ENCODE results near the gene CXorf65.
A peak's percentile ranks its signal among the peaks of the same experiment; 100 is the strongest.

CXorf65 gene

DNA sequence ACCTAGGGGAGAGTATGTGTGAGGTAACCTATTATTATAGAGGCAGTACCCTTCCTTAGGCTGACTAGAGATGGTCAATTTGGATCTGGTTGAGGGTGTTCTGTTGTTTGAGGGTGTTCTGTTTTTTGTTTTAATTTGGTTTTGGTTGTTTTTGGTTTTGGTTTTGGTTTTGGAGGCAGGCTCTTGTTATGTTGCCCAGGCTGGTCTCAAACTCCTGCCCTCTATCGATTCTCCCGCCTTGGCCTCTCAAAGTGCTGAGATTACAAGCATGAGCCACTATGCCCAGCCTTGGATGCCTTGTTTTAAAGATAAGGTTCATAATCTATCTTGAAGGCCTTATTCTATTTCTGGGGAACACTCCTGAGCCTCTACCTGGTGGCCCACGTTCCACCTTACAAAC, 912 bp downstream of the CXorf65 start:
- DNase-seq = no peak

DNA sequence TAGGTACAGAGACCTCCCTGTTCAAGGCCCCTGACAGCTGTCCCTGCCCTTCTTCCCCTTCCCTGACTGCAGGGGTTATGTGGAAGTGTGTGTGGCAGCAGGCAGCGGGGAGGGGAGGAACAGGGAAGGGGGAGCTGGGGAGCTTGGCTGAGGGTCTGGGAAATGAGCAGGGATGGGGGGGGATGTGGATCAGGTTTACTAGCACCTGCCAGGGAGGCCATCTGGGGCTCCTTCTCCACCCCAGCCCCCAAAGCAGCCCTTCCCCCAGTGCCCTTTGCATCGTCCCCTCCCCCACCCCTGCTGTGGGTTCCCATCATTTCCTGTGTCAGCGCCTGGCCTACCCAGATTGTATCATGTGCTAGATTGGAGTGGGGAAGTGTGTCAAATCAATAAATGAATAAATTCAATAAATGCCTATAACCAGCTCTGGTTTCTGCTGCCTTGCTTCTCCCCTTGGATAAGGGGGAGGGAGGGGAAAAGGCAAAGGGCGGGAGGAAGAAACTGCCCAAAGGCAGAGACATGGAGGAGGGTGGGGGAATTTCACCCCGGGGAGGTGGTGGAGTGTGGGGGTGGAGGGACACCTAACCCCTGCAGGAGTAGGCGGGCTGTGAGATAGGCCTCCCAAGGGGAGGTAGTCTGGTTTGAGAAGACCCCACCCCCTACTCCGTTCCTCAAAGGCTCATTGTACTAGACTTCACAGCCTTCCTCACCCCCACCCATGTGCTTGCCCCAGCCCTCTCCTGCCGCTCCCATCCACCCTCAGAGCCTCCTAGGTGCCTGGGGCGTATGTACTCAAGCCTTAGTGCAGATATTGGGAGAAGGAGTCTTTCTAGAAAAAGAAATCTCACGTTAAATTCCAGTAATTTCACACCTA, 3.2 kb downstream of the CXorf65 start:
- peak; percentile 71 for DNase-seq

- DNase-seq = no peak
Observed at GRCh38 chrX:71102292-71102691, 4.2 kb downstream of the CXorf65 start.

DNA sequence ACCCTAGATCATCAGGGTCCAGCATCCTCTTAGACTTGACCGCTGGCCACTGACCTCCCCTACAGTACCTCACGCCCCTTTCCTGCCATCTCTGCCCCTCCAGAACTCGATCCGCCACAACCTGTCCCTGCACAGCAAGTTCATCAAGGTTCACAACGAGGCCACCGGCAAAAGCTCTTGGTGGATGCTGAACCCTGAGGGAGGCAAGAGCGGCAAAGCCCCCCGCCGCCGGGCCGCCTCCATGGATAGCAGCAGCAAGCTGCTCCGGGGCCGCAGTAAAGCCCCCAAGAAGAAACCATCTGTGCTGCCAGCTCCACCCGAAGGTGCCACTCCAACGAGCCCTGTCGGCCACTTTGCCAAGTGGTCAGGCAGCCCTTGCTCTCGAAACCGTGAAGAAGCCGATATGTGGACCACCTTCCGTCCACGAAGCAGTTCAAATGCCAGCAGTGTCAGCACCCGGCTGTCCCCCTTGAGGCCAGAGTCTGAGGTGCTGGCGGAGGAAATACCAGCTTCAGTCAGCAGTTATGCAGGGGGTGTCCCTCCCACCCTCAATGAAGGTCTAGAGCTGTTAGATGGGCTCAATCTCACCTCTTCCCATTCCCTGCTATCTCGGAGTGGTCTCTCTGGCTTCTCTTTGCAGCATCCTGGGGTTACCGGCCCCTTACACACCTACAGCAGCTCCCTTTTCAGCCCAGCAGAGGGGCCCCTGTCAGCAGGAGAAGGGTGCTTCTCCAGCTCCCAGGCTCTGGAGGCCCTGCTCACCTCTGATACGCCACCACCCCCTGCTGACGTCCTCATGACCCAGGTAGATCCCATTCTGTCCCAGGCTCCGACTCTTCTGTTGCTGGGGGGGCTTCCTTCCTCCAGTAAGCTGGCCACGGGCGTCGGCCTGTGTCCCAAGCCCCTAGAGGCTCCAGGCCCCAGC, 5.7 kb downstream of the CXorf65 start:
- no peak for DNase-seq

- DNase-seq = no peak
Observed at GRCh38 chrX:71099736-71100135, 6.8 kb downstream of the CXorf65 start.

DNA sequence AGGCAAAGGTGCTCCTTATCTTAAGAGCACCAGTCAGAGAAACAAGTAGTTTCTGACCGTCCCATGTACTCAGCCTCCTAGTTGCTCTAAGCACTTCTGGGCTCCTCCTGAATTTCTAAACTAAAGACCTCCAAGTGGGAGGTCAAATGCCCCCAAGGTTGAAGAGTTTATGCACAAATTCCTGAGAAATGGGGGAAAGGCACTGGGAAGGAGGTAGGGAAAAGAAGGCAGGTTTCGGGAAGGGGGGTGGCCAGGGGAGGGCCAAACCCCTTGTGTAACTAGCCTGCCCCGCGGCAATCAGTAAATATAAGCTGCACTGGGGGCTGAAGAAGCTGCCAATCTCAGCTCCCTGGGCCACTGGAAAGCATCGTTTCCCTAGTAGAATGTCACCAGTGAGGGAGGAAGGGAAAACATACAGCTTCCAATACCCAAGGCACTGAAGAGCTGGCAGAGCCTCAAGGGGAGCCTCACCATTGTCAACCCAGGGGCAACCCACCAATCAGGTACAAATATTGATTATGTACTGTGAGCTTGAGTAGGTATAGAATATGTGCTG, 7.5 kb downstream of the CXorf65 start:
- no peak for DNase-seq

DNA sequence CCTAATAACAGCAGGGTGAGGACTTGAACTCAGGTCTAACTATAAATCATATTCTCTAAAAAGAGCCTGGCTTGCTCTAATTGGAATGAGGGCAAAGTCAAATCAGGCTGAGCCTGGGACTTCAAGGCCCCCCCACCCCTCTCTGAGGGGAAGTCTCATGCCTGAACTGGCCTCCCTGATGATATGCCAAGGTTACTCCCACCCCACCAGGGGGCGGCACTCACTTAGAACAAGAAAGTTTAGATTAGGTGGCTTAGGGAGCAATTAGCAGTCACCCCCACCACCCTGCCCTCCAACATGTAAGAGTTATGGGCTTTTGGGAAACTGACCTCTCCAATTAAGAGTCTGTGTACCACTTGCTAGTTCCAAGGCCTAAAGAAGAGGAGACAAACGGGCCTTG, 8.2 kb downstream of the CXorf65 start:
- peak; percentile 75 for DNase-seq

GRCh38 chrX:71096760-71097032, 9.8 kb downstream of the CXorf65 start:
- DNase-seq = no peak

DNA sequence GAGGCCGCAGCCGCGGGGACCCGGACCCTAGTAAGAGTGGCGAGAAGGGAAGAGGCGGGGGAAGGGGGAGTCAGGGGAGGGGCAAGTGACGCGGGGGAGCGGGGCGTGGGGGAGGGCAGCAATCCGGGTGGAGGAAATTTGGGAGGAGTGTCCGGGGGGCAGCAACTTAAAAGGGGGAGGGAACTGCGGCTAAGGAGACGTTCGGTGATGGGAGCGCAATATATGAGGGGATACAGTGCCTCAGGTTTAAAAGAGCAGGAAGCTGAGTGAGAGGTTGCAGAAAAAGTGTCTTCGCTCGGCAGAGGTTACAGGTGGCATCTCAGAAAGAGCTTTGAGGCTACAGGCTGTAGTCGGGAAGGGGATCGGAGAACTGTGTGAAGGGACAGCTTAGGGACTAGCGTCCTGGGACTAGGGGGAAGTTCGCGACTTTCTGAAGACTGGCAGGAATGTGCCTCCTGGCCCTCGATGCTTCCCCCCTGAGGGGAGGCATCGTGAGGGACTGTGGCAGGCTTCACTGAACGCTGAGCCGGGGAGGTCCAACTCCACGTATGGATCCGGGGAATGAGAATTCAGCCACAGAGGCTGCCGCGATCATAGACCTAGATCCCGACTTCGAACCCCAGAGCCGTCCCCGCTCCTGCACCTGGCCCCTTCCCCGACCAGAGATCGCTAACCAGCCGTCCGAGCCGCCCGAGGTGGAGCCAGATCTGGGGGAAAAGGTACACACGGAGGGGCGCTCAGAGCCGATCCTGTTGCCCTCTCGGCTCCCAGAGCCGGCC, 10.4 kb downstream of the CXorf65 start:
- DNase-seq = no peak

DNA sequence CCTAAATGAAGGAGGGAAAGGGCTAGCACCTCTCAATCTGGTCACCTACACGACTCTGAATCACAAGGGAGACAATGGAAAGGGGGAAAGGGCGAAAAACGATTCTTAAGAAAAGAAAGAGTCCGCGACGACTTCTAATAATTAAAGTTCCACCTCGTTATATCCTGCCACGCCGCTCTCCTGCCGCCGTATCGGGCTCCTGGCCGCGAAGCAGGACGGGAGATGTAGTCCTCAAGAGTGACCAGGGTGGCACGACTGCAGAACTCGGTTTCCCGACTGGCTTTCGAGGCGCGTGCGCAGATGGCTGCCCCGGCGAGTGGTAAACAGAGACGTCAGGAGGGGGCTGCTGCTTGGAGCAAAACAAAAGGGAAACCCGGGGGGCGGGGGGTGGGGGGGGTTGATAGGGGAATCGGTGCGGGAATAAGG, 11.0 kb downstream of the CXorf65 start, which contains the start of gene FOXO4:
Gene FOXO4, plus strand, starts transcription at position 297 of the 426 bp plus-strand sequence. CDS start 678 bp downstream, outside the sequence.
- peak; percentile 93 for DNase-seq

DNA sequence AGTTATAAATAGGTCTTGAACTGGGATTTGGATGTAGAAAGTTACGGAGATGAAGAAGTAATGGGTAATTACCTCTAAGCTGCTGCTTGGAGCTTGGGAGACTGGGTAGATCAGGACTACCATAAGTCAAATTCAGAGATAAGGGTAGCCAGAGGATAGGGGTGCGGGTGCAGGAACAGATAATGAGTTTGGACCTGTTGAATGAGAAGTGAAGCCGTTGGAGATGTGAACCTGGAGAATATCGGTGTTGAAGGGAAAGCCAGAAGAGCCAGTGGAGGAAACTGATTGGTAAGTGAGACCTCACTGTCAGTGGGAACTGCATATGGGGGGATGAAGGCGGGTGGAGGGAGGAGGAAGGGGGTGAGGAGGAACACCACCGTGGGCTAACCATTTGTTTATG, 11.5 kb downstream of the CXorf65 start:
- DNase-seq = no peak

- no peak for DNase-seq
Observed at GRCh38 chrX:71091263-71091662, 15.3 kb downstream of the CXorf65 start.

GRCh38 chrX:71085900-71086299, 20.6 kb downstream of the CXorf65 start:
- DNase-seq = no peak

DNA sequence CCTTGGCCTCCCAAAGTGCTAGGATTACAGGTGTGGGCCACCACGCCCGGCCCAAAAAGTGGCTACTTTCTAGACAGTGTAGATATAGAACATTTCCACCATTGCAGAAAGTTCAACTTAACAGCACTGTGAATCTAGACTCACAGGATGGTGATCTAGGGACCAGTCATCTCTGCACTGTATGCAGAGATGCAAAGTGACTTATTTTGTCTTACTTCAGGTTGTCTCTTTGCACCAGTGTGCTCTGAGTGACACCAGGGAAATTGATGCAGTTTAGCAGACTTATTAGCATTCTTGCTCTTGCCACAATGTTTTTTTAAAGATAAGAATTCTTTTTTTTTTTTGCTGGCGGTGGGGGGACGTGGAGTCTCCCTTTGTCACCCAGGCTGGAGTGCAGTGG, 23.7 kb downstream of the CXorf65 start:
- no peak for DNase-seq

DNA sequence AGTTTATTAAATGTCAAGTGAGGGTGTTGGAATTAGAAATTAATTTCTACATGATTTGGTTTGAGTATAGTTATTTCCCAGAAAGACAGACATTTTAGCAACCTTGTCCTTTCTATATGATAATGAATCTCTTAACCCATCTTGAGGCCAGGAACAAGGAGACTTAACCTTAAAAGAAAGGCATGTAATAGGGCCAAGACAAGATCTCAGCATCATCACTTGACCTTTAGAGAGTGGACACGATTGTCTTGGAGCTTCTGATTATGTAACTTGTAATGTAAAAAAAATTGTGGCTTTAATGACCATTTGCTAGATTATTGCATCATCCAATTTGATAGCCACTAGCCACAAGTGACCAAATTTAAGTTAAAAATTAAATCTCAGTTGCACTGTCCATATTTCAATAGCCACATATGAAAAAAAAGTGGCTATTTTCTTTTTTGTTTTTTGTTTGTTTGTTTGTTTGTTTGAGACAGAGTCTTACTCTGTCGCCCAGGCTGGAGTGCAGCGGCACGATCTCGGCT, 24.4 kb downstream of the CXorf65 start:
- DNase-seq = no peak

DNA sequence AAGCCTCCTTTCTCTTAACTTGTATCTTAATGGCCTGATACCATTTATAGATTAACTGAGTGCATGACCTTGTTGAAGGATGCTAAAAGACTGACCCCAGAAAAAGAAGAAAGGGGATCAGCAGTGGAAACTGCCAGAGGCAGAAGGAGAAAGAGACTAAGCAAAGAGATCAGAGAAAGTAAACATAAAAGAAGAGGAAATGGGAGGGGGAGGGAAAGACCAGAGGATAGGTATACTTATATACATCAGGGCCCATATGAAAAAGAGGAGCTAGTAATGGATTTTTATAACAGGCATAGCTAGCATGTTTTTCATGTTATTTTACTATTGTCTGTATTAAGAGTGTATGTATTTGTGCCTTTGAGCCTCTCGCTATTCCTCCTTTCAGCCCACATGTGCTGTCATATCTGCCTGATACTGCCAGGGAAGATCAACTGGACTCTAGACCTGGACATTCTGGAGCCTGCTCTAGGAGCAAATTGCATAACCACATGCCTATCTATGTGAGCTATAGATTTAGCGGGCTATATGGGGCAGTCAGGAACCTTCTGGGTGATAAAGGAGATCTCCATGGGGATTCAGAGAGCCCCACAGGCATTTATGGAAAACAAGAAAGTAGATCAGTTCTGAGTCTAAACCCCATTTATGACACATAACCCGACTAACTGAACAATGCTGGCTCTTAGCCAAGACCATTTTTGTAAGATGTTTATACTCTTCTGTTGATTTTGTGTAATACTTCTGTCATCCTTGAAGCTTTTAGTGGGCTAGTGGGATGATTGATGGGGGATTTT, 25.0 kb downstream of the CXorf65 start:
- no peak for DNase-seq

DNA sequence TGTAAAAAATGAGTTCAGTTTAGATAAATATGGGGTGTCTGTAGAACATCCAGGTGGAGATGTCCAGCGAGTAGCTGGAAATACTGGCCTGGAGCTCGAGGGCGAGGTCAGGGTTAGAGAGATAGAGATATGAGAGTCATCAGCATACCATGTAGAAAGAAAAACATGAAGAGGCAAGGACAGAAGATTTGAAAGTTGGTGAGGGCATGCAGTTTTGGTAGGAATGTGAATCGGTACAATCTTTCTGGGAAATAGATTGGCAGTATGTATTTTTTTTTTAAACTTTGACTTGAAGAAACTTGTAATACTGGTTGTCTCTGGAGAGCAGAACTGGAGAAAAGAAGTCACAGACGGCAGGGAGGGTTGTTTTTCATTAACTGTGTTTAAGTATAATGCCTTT, 36.0 kb downstream of the CXorf65 start:
- no peak for DNase-seq

DNA sequence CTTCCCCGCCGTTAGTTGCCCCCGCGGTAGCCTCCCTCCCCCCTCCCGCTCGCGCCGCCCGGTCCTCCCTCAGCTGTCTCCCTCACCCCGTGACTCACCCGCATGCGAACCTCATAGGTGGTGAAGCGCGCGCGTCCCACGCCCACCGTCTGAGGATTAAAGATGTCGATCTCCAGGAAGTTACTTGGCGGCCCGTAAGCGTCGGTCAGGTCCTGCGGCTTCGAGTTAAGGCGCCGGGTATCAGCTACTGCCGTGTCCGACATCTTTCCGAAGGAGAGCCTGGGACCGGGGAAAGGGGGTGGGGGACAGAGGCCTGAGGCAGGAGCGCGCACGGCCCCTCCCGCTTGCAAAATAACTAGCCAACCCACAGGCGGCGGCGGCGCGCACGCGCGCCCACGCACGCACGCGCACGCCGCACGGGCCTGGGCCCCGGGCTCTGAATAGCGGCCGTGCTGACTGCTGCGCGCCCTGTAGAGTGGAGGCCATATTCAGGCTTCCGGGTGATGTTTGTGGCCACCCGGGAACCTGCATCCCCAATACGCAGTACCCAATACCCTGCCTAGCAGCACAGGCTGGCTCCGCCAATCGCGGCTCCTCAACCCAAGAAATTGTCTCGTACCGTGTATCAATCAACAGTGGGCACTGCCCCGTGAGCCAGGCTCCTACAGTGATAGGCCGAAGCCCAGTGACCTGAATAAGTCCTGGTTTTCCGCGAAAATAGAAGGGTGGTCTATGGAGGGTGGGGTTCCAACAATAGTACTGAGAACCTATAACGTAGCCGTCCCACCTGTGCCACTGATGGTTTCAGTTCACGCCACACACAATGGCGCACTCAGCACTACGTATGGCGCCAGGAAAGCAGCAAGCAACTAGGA, 38.3 kb downstream of the CXorf65 start, which contains the start of gene SNX12:
Gene SNX12, minus strand, starts transcription at position 291 of the 875 bp plus-strand sequence. Its CDS starts 28 bp downstream, at position 263.
- peak; percentile 92 for DNase-seq

GRCh38 chrX:71067712-71068043, 38.9 kb downstream of the CXorf65 start:
- DNase-seq = no peak

GRCh38 chrX:71067089-71067488, 39.5 kb downstream of the CXorf65 start:
- DNase-seq = no peak

DNA sequence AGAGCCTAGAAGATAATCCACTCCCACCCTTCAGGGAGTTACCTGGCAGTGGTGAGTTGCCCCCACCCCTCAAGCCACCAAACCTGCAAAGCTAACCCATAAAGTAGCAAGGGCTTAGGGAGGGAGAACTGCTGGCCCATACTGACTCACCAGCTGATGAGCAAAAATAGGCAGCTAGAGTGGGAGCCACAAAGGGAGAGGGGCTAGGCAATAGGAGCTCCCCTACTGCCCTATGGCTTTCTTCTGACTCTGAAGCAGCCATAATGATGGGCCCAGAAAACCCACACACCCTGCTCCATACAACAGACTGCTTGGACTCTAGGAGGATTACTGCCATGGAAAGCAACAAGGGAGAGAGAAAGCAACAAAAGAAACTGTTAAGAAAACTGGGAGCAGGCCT, 46.4 kb downstream of the CXorf65 start:
- DNase-seq = no peak
